Measurements from ENCODE around the gene TSPAN5. TPM values are rescaled to one million over a fixed set of nuclear protein-coding genes. Genes with fewer than 3 reads are reported as not detected.

The TSPAN5 gene
- polyA plus RNA-seq, 1 of the 3 experiments (the other 2 are of a cell fraction): 38.6 TPM

GRCh38 chr4:98643755-98644154 is 14.7 kb downstream of the TSPAN5 start:
- Histone ChIP-seq H3K4me2 (0 out of 2 replicates have a peak overlapping the region, but pooled peaks have one; percentile 5), H3K9me3 (no peaks in the 10 kb centered on the region), H3K36me3 (replicated peaks in 1 of 2; ENCODE audit: control insufficient read depth in 1 of 2, insufficient read depth in 2 of 2, low read length in 1 of 2) (no peaks in the 10 kb centered on the region), H3K27ac (ENCODE audit: low read depth in 2 of 2, low read length in 1 of 2) (peak overlapping the region in 1 of 2 experiments; percentile 70; a peak in 2 of 4 replicates), H3F3A (replicated peaks; ENCODE audit: insufficient read depth) (peaks cover 13% of the 10 kb centered on the region), H2AFZ (ENCODE audit: low read depth) (no peak overlapping the region), H3K9me2 (no peaks in the 10 kb centered on the region), H3K4me1 (ENCODE audit: control insufficient read depth in 1 of 2, insufficient read depth in 2 of 2, low read depth in 1 of 2, low read length in 1 of 2) (peaks cover 3 to 33% of the 10 kb centered on the region in 2 experiments; a peak in 2 of 4 replicates), H3K4me3 (ENCODE audit: low read depth in 2 of 2, low read length in 1 of 2) (no peak overlapping the region), H3K27me3 (ENCODE audit: insufficient read depth) (no peaks in the 10 kb centered on the region), H3K9ac (no peak overlapping the region), H3K79me2 (ENCODE audit: insufficient read depth) (peaks cover 100% of the 10 kb centered on the region), H4K20me1 (ENCODE audit: insufficient read depth) (peaks cover 9% of the 10 kb centered on the region; the same call in 1 of the 2 replicates)
- TF ChIP-seq TCF12 (IDR thresholded peaks at IDR 0.05) (no peak), NRF1 (IDR thresholded peaks at IDR 0.05; ENCODE audit: low read depth, low read length) (no peak), ZBTB33 (IDR thresholded peaks at IDR 0.05; ENCODE audit: borderline replicate concordance, low read depth) (no peak), CTCF (IDR thresholded peaks at IDR 0.05) (no peak), GABPA (IDR thresholded peaks at IDR 0.05; ENCODE audit: low read depth) (no peak), FOXJ3 (CRISPR knock-in tag; IDR thresholded peaks at IDR 0.05) (no peak), ELF1 (IDR thresholded peaks at IDR 0.05) (no peak), FOSL2 (IDR thresholded peaks at IDR 0.05; ENCODE audit: borderline replicate concordance, low read depth) (no peak), JUND (IDR thresholded peaks at IDR 0.05) (no peak), MAX (IDR thresholded peaks at IDR 0.05; ENCODE audit: low read depth) (no peak), REST (IDR thresholded peaks at IDR 0.05; ENCODE audit: low read depth, low read length) (no peak), POLR2AphosphoS5 (IDR thresholded peaks at IDR 0.05; ENCODE audit: low read depth, low read length) (no peak), MEF2A (IDR thresholded peaks at IDR 0.05; ENCODE audit: borderline replicate concordance, low read depth) (no peak), EP300 (IDR thresholded peaks at IDR 0.05; ENCODE audit: borderline replicate concordance in 1 of 2, low read depth in 1 of 2, low read length in 1 of 2) (no peak), RFX5 (IDR thresholded peaks at IDR 0.05; ENCODE audit: low read length) (no peak)
- DNase-seq: no peak
- ChIA-PET CTCF (no interaction called here), POLR2A (no interaction called here)
- 97% methylated on average over 2 of the region's 2 CpGs for WGBS (ENCODE audit: low lambda C conversion rate)

Data from SK-N-SH (cell line).